H4 (cell line): ENCODE measurements around the gene BFAR. TPM values are rescaled to one million over a fixed set of nuclear protein-coding genes. Genes with fewer than 3 reads are reported as not detected.
"Not testable (repeated sequence)": the region's sequence is repeated elsewhere in the genome, so short reads cannot be mapped to it uniquely, and the experiment has no call there.

ENCODE experiments used
- DNase-seq: peaks from one replicate; pipeline ENCODE4 v3.0.0-alpha.2; 2015; ENCODE audit warnings: low spot score
- total RNA-seq: library from RNA; depleted of rRNA; stranded (reverse); fragments of >200 nt; shearing (Covaris generic); gene quantifications from 2 replicates; pipeline ENCODE4 v1.2.3, GENCODE V29; 2014; rRNA removed

The BFAR gene
- total RNA-seq, 1 experiment from 2014 or later, result 85.7 TPM

GRCh38 chr16:14685870-14686793 lies 53.4 kb downstream of the BFAR start:
- DNase-seq, result not testable (repeated sequence)

- not testable (repeated sequence) for DNase-seq
Observed at GRCh38 chr16:14694129-14694528, 61.4 kb downstream of the BFAR start, which contains the start of gene PLA2G10. PLA2G10 (minus strand) TSS chr16:14694308; CDS start chr16:14694229, 79 bp downstream.

- DNase-seq, result not testable (repeated sequence)
Observed at GRCh38 chr16:14701859-14702258, 69.1 kb downstream of the BFAR start.

GRCh38 chr16:14702672-14703071 lies 69.9 kb downstream of the BFAR start:
- DNase-seq, result not testable (repeated sequence)

GRCh38 chr16:14703156-14704011 lies 70.6 kb downstream of the BFAR start, which contains the start of gene NPIPA3:
NPIPA3 (plus strand) TSS chr16:14703411; CDS start chr16:14708944, 5,533 bp downstream.
- not testable (repeated sequence) for DNase-seq

Other genes with a start within 250 kb of the BFAR start
- 26.0 and 32.2 TPM in 2 replicates for gene PARN, start 2.7 kb upstream of the BFAR start, total RNA-seq
- not detected in 2 replicates for gene PLA2G10, start 61.4 kb downstream of the BFAR start, total RNA-seq
- 1.9 TPM in 1 of 2 replicates, not detected in the other for gene NPIPA3, start 70.5 kb downstream of the BFAR start, total RNA-seq
- gene NPIPA2, start 109.6 kb downstream of the BFAR start, total RNA-seq, result not detected in 2 replicates
- gene NOMO1, start 200.8 kb downstream of the BFAR start, total RNA-seq, result 42.0 and 67.5 TPM in 2 replicates